Activated CD8-positive, alpha-beta memory T cell treated with anti-CD3 and anti-CD28 coated beads for 24 hours (primary cell): Measurements from ENCODE around the gene PSPN.
"Not testable (repeated sequence)": the region's sequence is repeated elsewhere in the genome, so short reads cannot be mapped to it uniquely, and the experiment has no call there.

Experiments used
- DNase-seq: peaks from one replicate; pipeline ENCODE4 v3.0.0-alpha.2; 2020

Gene PSPN

DNA sequence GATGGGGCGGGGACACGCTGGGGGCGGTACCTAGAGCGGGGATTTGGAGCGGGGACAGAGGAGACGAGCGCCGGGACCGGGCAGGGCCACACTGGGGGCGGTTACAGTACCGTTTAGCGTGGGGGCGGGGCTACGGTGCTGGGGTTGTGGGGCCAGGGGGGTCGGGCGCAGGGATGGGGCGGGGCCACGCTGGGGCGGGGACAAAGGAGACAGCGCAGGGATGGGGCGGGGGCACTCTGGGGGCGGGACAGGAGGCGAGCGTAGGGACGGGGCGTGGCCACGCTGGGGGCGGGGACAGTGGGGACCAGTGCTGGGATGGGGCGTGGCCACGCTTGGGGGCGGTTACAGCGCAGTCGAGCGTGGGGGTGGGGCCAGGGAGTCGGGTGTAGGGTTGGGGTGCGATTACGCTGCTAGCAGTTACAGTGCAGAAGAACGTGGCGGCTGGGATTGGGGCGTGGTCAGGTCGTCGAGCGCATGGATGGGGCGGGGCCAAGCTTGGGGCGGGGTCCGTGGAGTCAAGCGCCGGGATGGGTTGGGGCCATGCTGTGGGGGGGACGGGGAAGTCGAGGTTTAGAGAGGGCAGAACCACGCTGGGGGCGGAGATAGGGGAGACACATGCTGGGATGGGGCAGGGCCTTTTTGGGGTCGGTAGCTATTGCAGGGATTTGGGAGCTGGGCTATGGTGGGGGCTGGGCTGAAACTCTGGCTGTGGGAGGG, 2.5 kb downstream of the PSPN start:
- peak; percentile 99 for DNase-seq

DNA sequence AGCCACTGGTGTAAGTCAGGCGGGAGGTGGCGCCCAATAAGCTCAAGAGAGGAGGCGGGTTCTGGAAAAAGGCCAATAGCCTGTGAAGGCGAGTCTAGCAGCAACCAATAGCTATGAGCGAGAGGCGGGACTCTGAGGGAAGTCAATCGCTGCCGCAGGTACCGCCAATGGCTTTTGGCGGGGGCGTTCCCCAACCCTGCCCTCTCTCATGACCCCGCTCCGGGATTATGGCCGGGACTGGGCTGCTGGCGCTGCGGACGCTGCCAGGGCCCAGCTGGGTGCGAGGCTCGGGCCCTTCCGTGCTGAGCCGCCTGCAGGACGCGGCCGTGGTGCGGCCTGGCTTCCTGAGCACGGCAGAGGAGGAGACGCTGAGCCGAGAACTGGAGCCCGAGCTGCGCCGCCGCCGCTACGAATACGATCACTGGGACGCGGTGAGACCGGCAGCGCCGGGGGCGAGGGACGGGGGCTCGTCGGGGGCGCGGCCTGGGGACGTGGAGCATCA, 3.1 kb downstream of the PSPN start, which contains the start of gene ALKBH7:
ALKBH7 (plus strand) TSS at position 201 of the 502 bp plus-strand sequence; CDS start at position 228, 27 bp downstream.
- peak; percentile 95 for DNase-seq

- DNase-seq, result no peak
Observed at GRCh38 chr19:6364353-6364752, 11.4 kb downstream of the PSPN start.

- peak; percentile 73 for DNase-seq
Observed at GRCh38 chr19:6362351-6362801, 13.4 kb downstream of the PSPN start.

DNA sequence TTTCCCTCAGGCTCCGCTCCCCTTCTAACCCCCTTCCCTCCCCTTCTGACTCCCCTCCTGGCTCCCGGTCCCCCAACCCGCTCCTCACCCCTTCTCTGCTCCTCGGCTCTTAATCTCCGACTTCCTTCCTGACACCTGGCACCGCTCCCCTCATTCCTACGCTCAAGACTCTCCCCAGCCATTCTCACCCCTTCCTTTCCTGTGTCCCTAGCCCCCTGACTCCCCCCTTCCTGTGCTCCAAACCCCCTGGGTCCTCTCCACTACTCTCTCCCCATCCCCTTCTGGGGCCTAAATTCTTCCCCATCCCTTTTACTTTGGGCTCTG, 13.7 kb downstream of the PSPN start:
- DNase-seq, result no peak

GRCh38 chr19:6360857-6361216, 14.9 kb downstream of the PSPN start:
- DNase-seq, result not testable (repeated sequence)

- DNase-seq, result not testable (repeated sequence)
Observed at GRCh38 chr19:6360445-6360844, 15.3 kb downstream of the PSPN start.

DNA sequence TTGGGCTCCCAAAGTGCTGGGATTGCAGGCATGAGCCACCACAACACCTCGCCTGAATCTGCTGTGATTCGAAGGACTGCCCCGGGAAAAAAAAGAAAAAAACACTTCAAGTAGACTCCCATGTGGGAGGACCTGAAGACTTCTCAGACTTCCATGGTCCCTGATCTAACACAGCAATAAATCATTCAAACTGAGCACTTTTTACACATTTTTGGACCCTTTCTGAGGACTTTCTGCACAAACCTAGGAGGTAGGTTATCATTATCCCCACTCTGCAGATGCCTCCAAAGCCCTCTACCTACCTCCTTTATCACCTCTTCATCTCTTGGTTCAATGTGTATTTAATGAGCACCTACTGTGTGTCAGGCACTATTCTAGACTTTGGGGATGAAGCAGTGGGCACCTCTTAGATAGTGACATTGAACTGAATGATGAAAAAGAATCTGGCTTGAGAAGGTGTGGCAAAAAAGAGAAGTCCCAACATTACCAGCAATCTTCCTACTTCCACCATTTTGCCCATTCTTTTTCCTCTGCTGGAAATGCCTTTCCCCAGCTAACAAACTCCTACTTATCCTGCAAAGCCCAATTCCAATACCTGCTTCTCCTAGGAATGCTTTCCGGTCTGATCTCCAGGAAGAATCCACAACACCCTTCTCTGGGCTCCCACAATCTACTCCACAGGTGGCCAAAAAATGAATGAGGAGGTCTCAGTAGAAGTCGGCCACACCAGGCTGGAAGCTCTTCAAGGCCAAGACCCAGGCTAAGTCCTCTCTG, 16.0 kb downstream of the PSPN start:
- no peak for DNase-seq

GRCh38 chr19:6358003-6358402, 17.7 kb downstream of the PSPN start:
- no peak for DNase-seq

DNA sequence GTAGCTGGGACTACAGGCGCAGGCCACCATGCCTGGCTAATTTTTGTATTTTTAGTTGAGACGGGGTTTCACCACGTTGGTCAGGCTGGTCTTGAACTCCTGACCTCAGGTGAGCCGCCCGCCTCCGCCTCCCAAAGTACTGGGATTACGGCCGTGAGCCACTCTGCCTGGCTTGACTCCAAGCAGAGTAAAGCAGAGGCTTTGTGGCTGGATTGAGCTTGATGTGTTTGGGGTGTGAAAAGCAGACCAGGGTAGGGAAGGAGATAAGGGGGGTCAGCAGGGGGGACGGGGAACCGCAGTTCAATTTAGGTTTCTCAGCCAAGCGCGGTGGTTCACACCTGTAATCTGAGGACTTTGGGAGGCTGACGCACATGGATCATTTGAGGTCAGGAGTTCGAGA, 18.6 kb downstream of the PSPN start:
- DNase-seq, result no peak

DNA sequence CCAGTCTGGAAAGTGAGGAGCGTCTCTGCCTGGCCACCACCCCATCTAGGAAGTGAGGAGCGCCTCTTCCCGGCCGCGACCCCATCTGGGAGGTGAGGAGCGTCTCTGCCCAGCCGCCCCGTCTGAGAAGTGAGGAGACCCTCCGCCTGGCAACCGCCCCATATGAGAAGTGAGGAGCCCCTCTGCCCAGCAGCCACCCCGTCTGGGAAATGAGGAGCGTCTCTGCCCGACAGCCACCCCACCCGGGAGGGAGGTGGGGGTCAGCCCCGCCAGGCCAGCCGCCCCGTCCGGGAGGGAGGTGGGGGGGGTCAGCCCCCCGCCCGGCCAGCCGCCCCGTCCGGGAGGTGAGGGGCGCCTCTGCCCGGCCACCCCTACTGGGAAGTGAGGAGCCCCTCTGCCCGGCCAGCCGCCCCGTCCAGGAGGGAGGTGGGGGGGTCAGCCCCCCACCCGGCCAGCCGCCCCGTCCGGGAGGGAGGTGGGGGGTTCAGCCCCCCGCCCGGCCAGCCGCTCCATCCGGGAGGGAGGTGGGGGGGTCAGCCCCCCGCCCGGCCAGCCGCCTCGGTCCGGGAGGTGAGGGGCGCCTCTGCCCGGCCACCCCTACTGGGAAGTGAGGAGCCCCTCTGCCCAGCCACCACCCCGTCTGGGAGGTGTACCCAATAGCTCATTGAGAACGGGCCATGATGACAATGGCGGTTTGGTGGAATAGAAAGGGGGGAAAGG, 20.3 kb downstream of the PSPN start:
- DNase-seq, result not testable (repeated sequence)

- DNase-seq, result no peak
Observed at GRCh38 chr19:6354098-6354674, 21.5 kb downstream of the PSPN start.

DNA sequence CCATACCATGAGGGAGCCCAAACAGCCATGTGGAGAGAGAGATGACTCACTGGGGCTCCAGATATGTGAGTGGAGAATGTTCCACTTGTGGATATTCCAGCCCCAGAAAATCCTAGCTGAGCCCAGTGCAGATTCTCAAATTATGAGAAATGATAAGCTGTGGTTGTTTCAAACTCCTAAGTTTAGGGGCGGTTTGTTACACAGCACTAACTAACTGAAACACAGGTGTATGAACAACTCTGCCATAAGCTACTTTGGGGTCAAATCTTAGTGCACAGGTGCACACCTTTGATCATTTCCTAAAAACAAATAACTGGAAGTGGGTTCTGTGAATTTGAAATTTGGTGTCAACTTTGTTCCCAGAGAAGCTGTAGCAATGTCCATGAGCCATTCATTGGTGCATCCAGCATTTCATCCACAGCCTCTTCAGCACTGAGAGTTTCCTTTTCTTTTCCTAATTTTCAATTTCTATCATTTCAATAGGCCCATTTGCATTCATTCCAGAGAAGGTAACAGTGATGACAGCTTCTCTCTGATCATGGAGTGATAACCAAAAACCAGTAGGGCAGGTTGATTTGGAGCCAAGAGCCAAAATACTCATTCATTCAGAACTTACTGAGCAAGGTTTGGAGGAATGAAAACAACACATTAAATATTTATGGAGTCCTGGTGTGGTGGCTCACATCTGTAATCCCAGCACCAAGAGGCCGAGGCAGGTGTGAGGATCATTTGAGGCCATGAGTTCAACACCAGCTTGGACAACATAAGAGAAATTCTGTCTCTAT, 23.2 kb downstream of the PSPN start:
- DNase-seq, result no peak

- no peak for DNase-seq
Observed at GRCh38 chr19:6350688-6351087, 25.0 kb downstream of the PSPN start.

DNA sequence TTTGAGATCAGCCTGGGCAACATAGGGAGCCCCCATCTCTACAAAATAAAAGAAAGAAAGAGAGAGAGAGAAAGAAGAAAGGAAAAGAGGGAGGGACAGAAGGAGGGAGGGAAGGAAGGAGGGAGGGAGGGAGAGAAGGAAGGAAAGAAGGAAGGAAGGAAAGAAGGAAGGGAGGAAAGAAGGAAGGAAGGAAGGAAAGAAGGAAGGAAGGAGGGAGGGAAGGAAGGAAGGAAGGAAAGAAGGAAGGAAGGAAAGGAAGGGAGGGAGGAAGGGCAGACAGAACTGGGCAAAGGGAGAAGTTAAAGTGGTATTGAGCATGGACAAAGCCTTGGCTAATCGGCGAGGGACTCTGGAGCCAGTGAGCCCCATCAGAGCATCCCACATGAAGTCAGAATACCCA, 26.5 kb downstream of the PSPN start:
- not testable (repeated sequence) for DNase-seq

DNA sequence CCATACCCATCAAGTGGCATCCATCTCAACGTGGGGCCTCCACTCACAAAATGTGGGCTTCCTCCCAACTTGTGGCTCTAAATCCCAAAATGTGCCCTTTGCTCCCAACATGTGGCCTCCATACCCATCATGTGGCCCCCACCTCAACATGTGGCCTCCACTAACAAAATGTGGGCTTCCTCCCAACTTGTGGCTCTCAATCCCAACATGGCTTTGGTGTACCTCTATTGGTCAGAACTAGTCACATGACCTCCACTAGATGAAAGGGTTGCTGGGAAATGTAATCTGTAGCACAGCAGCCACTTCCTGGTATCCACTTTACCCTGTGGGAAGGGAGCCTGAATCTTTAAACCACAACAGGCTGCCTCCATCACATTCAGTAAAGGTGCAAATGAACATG, 32.3 kb downstream of the PSPN start:
- DNase-seq, result no peak

DNA sequence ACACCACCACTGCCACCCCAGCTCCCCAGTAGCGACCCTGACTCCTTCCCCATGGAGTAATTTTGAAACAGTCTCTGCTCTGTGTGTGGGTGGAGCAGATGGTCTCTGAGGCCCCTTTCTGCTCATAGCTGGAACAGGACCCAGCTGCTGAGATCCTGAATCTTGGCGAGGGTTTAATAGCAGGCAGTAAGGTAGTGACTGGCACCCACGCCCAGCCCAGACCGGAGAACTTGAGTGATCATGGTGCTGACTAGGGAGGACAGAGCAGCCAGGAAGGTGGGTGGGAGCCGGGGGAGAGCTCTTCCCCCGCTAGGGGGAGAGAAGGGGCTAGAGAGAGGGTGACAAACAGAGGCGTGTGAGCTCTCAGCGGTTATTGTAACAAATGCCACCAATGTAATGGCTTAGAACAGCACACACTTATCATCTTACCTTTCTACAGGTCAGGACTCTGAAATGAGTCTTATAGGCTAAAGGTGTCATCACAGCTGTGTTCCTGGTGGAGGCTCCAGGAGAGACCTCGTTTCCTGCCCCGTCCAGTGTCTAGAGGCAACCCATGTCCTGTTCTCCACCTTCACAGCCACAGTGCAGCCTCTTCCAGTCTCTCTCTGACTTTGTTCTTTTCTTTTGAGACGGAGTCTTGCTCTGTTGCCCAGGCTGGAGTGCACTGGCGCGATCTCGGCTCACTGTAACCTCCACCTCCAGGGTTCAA, 35.1 kb downstream of the PSPN start:
- DNase-seq, result no peak

DNA sequence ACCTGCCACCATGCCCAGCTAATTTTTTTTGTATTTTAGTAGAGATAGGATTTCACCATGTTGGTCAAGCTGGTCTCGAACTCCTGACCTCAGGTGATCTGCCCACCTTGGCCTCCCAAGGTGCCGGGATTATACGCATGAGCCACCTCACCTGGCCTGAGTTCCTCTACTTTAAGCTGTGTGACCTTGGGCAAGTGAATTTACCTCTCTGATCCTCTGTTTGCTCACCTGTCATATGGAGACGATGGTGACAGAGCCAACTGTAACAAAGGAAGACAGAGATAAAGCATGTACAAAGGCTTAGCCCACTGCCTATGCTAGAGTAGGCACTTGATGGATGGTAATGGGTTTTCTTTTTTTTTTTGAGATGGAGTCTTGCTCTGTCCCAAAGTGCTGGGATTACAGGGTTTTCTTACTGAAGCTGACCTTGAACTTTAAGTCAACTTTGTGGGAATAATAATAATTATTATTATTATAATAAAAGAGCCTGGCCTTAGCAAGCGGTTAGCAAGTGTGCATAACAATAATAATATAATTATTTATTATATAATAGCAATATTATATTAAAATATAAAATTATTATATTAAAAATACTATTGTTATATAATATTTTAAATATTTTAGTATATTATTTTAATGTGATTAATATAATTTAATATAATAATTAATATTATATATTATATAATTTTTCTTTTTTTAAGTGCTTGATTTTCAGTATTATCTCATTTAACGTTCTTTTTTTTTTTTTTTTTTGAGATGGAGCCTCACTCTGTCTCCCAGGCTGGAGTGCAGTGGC, 41.0 kb downstream of the PSPN start:
- DNase-seq, result no peak

DNA sequence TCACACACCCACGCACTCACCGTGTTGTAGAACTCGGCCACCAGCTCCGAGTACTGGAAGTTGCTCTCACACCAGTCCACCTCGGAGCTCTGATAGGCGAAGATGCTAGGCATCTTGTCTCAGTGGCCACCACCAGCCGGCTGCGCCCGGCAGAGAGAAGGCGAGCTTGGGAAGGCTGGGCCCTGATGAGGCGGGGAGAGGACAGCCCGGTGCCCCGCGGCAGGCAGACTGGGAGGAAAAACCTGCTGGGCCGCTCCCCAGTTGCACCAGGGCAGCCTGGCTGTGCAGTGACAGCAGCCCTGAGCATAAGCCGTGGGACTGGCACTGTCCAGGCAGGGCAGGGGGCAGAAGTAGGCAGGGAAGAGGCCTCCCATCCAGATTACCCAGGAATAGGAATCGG, 42.3 kb downstream of the PSPN start, which contains the start of gene ACER1:
ACER1 (minus strand) TSS at position 174 of the 400 bp plus-strand sequence; CDS start at position 113, 61 bp downstream.
- DNase-seq, result no peak

GRCh38 chr19:6326815-6327214, 48.9 kb downstream of the PSPN start:
- DNase-seq, result no peak

DNA sequence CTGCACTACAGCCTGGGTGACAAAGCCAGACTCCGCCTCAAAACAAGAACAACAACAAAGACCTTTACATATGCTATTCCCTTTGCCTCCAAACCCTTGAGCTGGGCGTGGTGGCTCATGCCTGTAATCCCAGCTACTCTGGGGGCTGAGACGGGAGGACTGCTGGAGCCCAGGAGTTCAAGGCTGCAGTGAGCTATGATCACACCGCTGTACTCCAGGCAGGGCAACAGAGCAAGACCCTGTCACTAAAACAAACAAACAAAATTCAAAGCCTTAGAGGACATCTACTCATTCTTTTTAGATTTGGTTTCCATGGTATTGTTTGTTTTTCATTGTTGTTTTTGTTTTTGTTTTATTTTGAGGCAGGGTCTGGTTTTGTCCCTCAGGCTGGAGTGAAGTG, 50.1 kb downstream of the PSPN start:
- DNase-seq, result no peak
